Psoas muscle (tissue), 8 donors: ENCODE data around the gene BCAT1. TPM values are rescaled to one million over a fixed set of nuclear protein-coding genes. Genes with fewer than 3 reads are reported as not detected.
A peak's percentile ranks its signal among the peaks of the same experiment; 100 is the strongest.

ENCODE experiments used
- ATAC-seq, 4 donors: fragments of 200-7000 bp; cut with Tn5 transposase; one replicate each; pipeline ENCODE4 v1.9.1; 2020; ENCODE audit warnings: moderate library complexity in 3 of 4, mild to moderate bottlenecking in 2 of 4
- DNase-seq, 2 donors: peaks; one replicate each; pipeline ENCODE4 v3.0.0-alpha.2; 2020
- H3K27ac ChIP-seq: fragments of 200-600 bp; one replicate; pipeline ENCODE4 v1.8.0; 2022
- H3K27me3 ChIP-seq, 3 donors: fragments of 200-600 bp in 1 of 3; one replicate each; pipeline versions ENCODE4 v1.6.1 to v1.8.0; 2013 to 2022; ENCODE audit warnings: low read length in 2 of 3, mild to moderate bottlenecking in 2 of 3, moderate library complexity in 1 of 3; ENCODE audit not compliant: insufficient read depth in 3 of 3
- H3K36me3 ChIP-seq, 2 donors: fragments of 200-600 bp in 1 of 2; one replicate each; pipeline versions ENCODE4 v1.6.1 to v1.8.0; 2013 to 2022; ENCODE audit warnings: low read depth in 1 of 2, mild to moderate bottlenecking in 1 of 2, moderate library complexity in 1 of 2; ENCODE audit not compliant: insufficient read depth in 1 of 2
- H3K4me1 ChIP-seq: fragments of 200-600 bp; one replicate; pipeline ENCODE4 v1.8.0; 2022
- H3K4me3 ChIP-seq: fragments of 200-600 bp; one replicate; pipeline ENCODE4 v1.8.0; 2022; ENCODE audit warnings: mild to moderate bottlenecking
- H3K9me3 ChIP-seq: fragments of 200-600 bp; one replicate; pipeline ENCODE4 v1.8.0; 2022
- CTCF ChIP-seq: fragments of 200-600 bp; IDR thresholded peaks from one replicate; pipeline ENCODE4 v1.8.0; 2022; ENCODE audit warnings: antibody characterized with exemption
- WGBS, 3 donors: extraction: QIAGEN DNeasy Blood & Tissue Kit; methylation state at CpG; one replicate each; pipeline versions ENCODE4 v1.1.6 to v1.1.7; 2013; 5-methylcytosine and 5-hydroxymethylcytosine counted together
- intact Hi-C, 2 donors: fragments of 100-400 bp; cut with DNase I; formaldehyde crosslinking; loops; one replicate each; pipeline versions ENCODE4 v1.11.0 to v1.14.2; 2022
- polyA plus RNA-seq, 3 donors: library from polyadenylated mRNA; stranded (reverse); fragments of 200-250 nt; gene quantifications; one replicate each; pipeline ENCODE4 v1.2.3, GENCODE V29; 2013
- total RNA-seq, 4 donors: library from RNA; stranded (reverse); fragmentation: NEBNext Ultra II Directional in 2 of 4; extraction: Animal tissue kit (Norgen Biotek cat#: 25700) in 2 of 4; gene quantifications; one replicate each; pipeline versions ENCODE4 v1.2.1 to v1.2.4, GENCODE V29; 2021 to 2023
- donor health status: healthy with polysubstance abuse.
- donor health status: DM: no; HTN: no; CAD: no; lungs with moderate emphysema.
- donor health status: Bipolar disorder and iron deficiency.
- donor health status: healthy.
- donor health status: DM: yes; HTN: yes; CAD: no.
- donor health status: DM: no; HTN: no; CAD: no.
- donor health status: DM: no; HTN: no; CAD: no.
- donor health status: DM: yes; HTN: yes; CAD: no.

The BCAT1 gene
- total and polyA plus RNA-seq, 7 donors, result 0.30 to 3.8 (median 2.7) TPM

GRCh38 chr12:24903329-24904088, 45.4 kb downstream of the BCAT1 start:
- no peaks in the 10 kb centered on the region for H3K9me3 ChIP-seq
- ATAC-seq (peak in 1 of 4 donors; percentile 38), DNase-seq (no peak)
- WGBS, 3 donors, result 29 to 33% (median 30%) methylated on average over 25 of the region's 25 CpGs
- no peaks in the 10 kb centered on the region for H3K4me1 ChIP-seq
- H3K4me3 ChIP-seq, result peak overlapping the region; percentile 66
- no peak for TF ChIP-seq CTCF
- H3K27me3 ChIP-seq, result peaks cover 0 to 26% (median 10%) of the 10 kb centered on the region in 3 donors
- intact Hi-C loops, result no loop called here
- no peak overlapping the region for H3K27ac ChIP-seq
- no peaks in the 10 kb centered on the region for H3K36me3 ChIP-seq

GRCh38 chr12:24902511-24903328, 46.2 kb downstream of the BCAT1 start:
- Histone ChIP-seq H3K9me3 (no peaks in the 10 kb centered on the region), H3K4me1 (no peaks in the 10 kb centered on the region), H3K36me3 (no peaks in the 10 kb centered on the region), H3K27ac (no peak overlapping the region), H3K27me3 (peaks cover 0 to 26% (median 10%) of the 10 kb centered on the region in 3 donors), H3K4me3 (peak overlapping the region; percentile 66)
- TF ChIP-seq CTCF, result no peak
- intact Hi-C loops, result no loop called here
- peak; percentile 20 to 55 for DNase-seq
- 5 to 6% (median 5%) methylated on average over 66 to 74 of the region's 74 CpGs for WGBS, 3 donors
- peak in 2 of 4 donors; percentile 48 to 61 for ATAC-seq

GRCh38 chr12:24901576-24902461, 47.1 kb downstream of the BCAT1 start:
- Histone ChIP-seq H3K9me3 (no peaks in the 10 kb centered on the region), H3K27ac (no peak overlapping the region), H3K4me3 (peak overlapping the region; percentile 66), H3K36me3 (no peaks in the 10 kb centered on the region), H3K27me3 (peaks cover 0 to 26% (median 10%) of the 10 kb centered on the region in 3 donors), H3K4me1 (no peaks in the 10 kb centered on the region)
- peak in 1 of 4 donors; percentile 43 for ATAC-seq
- 32 to 39% (median 33%) methylated on average over 33 of the region's 33 CpGs for WGBS, 3 donors
- intact Hi-C loops, result no loop called here
- DNase-seq, result no peak
- no peak for TF ChIP-seq CTCF

GRCh38 chr12:24900196-24900595, 48.7 kb downstream of the BCAT1 start:
- Histone ChIP-seq H3K9me3 (no peaks in the 10 kb centered on the region), H3K27me3 (peaks cover 0 to 26% (median 10%) of the 10 kb centered on the region in 3 donors), H3K36me3 (no peaks in the 10 kb centered on the region), H3K4me1 (no peaks in the 10 kb centered on the region), H3K27ac (no peak overlapping the region), H3K4me3 (no peak overlapping the region)
- 88 to 94% (median 90%) methylated on average over 3 of the region's 3 CpGs for WGBS, 3 donors
- intact Hi-C loops, result no loop called here
- no peak for TF ChIP-seq CTCF
- DNase-seq (no peak), ATAC-seq (no peak)
